ENCODE data around the gene SSNA1.
A peak's percentile ranks its signal among the peaks of the same experiment; 100 is the strongest.
"Not testable (repeated sequence)": the region's sequence is repeated elsewhere in the genome, so short reads cannot be mapped to it uniquely, and the experiment has no call there.

The SSNA1 gene

DNA sequence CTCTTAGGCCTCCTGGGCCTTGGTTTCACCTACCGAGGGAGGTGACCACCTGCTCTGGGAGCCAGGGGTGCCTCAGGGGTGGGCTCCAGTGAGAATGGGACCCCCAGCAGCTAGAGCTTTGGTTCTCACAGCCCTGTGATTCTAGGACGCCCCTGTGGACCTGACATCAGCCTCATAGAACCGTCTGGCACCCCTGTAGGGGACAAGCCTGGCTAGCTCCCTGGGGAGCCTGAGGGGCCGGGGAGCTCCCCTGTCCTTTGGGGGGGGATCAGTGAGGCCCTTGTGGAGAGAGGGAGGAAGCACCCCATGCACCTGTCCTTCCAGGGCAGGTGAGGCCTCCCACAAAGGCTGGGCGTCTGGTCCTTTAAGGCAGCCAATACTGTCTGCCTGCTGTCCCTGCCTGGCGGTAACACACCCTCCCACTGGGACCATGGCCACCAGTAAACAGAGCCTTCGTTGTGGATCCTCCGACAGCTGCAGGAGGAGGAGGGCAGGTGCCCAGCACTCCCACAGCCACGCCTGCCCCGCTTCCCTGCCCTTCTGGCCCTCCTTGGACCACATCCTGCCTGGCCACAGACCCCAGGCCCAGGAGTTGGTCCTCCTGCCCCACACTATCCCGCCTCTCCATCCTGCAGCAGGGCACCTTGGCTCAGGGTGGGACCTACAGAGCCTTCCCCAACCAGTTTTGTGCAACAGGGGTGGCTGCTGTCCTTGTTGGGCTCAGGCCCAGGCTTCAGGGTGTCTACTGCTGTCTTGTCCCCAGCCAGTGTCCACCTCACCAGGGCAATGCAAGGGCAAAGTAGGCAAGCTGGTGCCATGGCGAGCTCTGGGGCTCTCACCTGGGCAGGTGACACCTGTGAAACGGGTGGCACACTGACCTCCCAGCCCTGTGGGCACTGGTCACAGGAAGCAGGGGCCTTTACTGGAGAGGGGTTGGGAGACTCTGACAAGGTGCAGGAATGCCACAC, 49.6 kb downstream of the SSNA1 start:
- peaks cover 5% of the 10 kb centered on the region for H3K4me1 ChIP-seq (ENCODE audit: insufficient read depth, low read length)

DNA sequence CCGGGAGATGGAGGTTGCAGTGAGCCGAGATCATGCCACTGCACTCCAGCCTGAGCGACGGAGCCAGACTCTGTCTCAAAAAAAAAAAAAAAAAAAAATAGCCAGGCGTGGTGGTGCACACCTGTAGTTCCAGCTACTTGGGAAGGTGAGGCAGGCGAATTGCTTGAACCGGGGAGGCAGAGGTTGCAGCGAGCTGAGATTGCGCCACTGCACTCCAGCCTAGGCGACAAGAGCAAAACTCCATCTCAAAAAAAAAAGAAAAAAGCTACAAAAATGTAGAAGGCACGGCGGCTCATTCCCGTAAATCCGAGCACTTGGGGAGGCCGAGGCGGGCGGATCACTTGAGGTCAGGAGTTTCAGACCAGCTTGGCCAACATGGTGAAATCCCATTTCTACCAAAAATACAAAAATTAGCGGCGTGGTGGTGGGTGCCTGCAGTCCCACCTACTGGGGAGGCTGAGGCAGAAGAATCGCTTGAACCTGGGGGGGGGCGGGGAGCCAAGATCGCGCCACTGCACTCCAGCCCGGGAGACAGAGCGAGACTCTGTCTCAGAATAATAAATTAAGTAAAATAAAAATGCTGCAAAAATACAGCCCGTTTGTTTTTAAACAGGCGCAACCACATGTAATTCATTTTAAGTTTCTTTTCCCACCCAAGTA, 51.2 kb downstream of the SSNA1 start:
- H3K4me1 ChIP-seq (ENCODE audit: insufficient read depth, low read length); H3K9me3 ChIP-seq (ENCODE audit: insufficient read depth, low read depth, low read length); H3K27me3 ChIP-seq (ENCODE audit: insufficient read depth, low read length): not testable (repeated sequence)
- Histone ChIP-seq H3K9ac (ENCODE audit: low read depth, low read length) (peak overlapping the region; percentile 86; the same call in 1 of the 2 replicates), H3K36me3 (ENCODE audit: insufficient read depth, low read depth, low read length) (peaks cover 21% of the 10 kb centered on the region), H3K4me3 (ENCODE audit: low read length) (peak overlapping the region; percentile 85), H3K27ac (ENCODE audit: low read length) (peak overlapping the region; percentile 46)

More for the DNA sequence above, 49.6 kb downstream of the SSNA1 start:
- H3K27me3 ChIP-seq (ENCODE audit: insufficient read depth, low read length) = no peaks in the 10 kb centered on the region
- H3K27ac ChIP-seq (ENCODE audit: low read length) = no peak overlapping the region
- peaks cover 11% of the 10 kb centered on the region for H3K36me3 ChIP-seq (ENCODE audit: insufficient read depth, low read depth, low read length)
- no peaks in the 10 kb centered on the region for H3K9me3 ChIP-seq (ENCODE audit: insufficient read depth, low read depth, low read length)
- no peak overlapping the region for H3K4me3 ChIP-seq (ENCODE audit: low read length)
- no peak overlapping the region for H3K9ac ChIP-seq (ENCODE audit: low read depth, low read length)

Data from iPS-20b (cell line).